Ovary (tissue), 9 donors: ENCODE results near the gene NUMA1. TPM values are rescaled to one million over a fixed set of nuclear protein-coding genes. Genes with fewer than 3 reads are reported as not detected.

Experiments
- DNase-seq, 5 donors: peaks; one replicate each; pipeline ENCODE4 v3.0.0-alpha.2; 2019 to 2020
- H3K27ac ChIP-seq, 2 donors: fragments of 200-600 bp; one replicate each; pipeline versions ENCODE4 v1.5.1 to v1.8.0; 2019 to 2022
- H3K27me3 ChIP-seq: fragments of 200-600 bp; one replicate; pipeline ENCODE4 v1.8.0; 2022
- H3K36me3 ChIP-seq: fragments of 200-600 bp; sonication (generic); one replicate; pipeline ENCODE4 v1.5.1; 2019
- H3K4me1 ChIP-seq: one replicate; pipeline ENCODE4 v1.8.1; 2013; ENCODE audit warnings: mild to moderate bottlenecking, moderate library complexity; ENCODE audit not compliant: insufficient read depth
- H3K4me3 ChIP-seq: fragments of 200-600 bp; sonication (generic); one replicate; pipeline ENCODE4 v1.5.1; 2017
- H3K9me3 ChIP-seq, 2 donors: fragments of 200-600 bp in 1 of 2; sonication (generic) in 1 of 2; one replicate each; pipeline versions ENCODE4 v1.5.1 to v1.8.1; 2013 to 2019; ENCODE audit warnings: mild to moderate bottlenecking in 1 of 2, moderate library complexity in 1 of 2
- EP300 ChIP-seq: sonication (generic); formaldehyde crosslinking; IDR thresholded peaks from one replicate; pipeline ENCODE4 v1.6.1; 2017; ENCODE audit warnings: antibody characterized with exemption
- POLR2A ChIP-seq: fragments of 450-650 bp; IDR thresholded peaks from one replicate; pipeline ENCODE4 v1.6.1; 2017; ENCODE audit warnings: antibody characterized with exemption, mild to moderate bottlenecking, moderate library complexity
- WGBS, 3 donors: extraction: QIAGEN DNeasy Blood & Tissue Kit in 1 of 3; methylation state at CpG; one replicate each; pipeline versions ENCODE4 v1.1.5 to v1.1.7; 2013 to 2017; 5-methylcytosine and 5-hydroxymethylcytosine counted together
- intact Hi-C, 4 donors: fragments of 100-400 bp; cut with DNase I; formaldehyde crosslinking; loops; one replicate each; pipeline versions ENCODE4 v1.11.0 to v1.15.1; 2022 to 2023
- polyA plus RNA-seq, 2 donors: library from polyadenylated mRNA; stranded (reverse); fragments of 200-250 nt in 1 of 2; fragments of 350-450 nt in 1 of 2; fragmentation: Illumina TruSeq in 1 of 2; extraction: RNeasy Lipid Tissue Mini Kit (QIAGEN cat#74804) in 1 of 2; gene quantifications; one replicate each; pipeline ENCODE4 v1.2.3, GENCODE V29; 2013 to 2014
- total RNA-seq, 7 donors: library from RNA; depleted of rRNA in 2 of 7; stranded (reverse); fragments of >200 nt in 2 of 7; fragmentation: NEBNext Ultra II Directional in 3 of 7; extraction: Animal tissue kit (Norgen Biotek cat#: 25700) in 3 of 7; gene quantifications; one replicate each; pipeline versions ENCODE4 v1.1.0 to v1.2.4, GENCODE V29; 2016 to 2023
- TF ChIP-seq, protein P1 (sequence below), 3 donors: fragments of 450-650 bp in 2 of 3; fragments of 200-600 bp in 1 of 3; IDR thresholded peaks; one replicate each; pipeline versions ENCODE4 v1.5.1 to v1.8.0; 2016 to 2022; ENCODE audit warnings: antibody characterized with exemption in 3 of 3, mild to moderate bottlenecking in 1 of 3
- donor health status: DM: no; HTN: no; CAD: no; lungs with moderate emphysema.
- donor health status: DM: no; HTN: no; CAD: no.
- donor health status: Bipolar disorder and iron deficiency.
- donor health status: DM: yes; HTN: yes; CAD: no.
- donor health status: DM: no; HTN: no; CAD: no.
- donor health status: DM: yes; HTN: yes; CAD: no.

The NUMA1 gene
- total and polyA plus RNA-seq, 9 donors: 156 to 270 (median 235) TPM

DNA sequence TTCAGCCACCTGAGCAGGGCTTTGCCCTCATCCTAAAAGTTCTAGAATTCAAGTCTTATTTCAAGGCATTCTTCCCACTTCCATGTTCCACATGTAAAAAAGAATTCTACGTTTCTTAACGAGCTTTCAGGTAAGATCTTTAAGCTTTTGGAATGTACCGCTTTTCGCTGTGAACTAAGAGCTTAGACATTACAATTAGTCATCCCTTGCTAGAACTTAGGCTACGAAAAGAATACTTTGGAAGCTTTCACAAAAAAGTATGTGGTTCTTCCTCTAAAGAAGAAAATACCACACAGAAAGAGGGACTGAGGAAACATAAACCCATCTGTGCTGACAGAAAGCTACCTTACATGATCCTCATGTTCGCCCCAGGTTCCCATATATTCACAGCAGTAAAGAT, 1.9 kb downstream of the NUMA1 start:
- intact Hi-C loops: loop anchor here in 1 of 4 donors (5.0 kb wide), 1 partner anchor 36 kb away; no protein-coding TSS in a partner anchor
- Histone ChIP-seq H3K4me3 (no peak overlapping the region), H3K4me1 (no peaks in the 10 kb centered on the region), H3K27ac (peak overlapping the region in 1 of 2 donors; percentile 48), H3K27me3 (no peaks in the 10 kb centered on the region), H3K9me3 (no peaks in the 10 kb centered on the region), H3K36me3 (no peaks in the 10 kb centered on the region)
- TF ChIP-seq POLR2A: no peak
- no peak for TF ChIP-seq EP300
- TF ChIP-seq, protein P1, sequence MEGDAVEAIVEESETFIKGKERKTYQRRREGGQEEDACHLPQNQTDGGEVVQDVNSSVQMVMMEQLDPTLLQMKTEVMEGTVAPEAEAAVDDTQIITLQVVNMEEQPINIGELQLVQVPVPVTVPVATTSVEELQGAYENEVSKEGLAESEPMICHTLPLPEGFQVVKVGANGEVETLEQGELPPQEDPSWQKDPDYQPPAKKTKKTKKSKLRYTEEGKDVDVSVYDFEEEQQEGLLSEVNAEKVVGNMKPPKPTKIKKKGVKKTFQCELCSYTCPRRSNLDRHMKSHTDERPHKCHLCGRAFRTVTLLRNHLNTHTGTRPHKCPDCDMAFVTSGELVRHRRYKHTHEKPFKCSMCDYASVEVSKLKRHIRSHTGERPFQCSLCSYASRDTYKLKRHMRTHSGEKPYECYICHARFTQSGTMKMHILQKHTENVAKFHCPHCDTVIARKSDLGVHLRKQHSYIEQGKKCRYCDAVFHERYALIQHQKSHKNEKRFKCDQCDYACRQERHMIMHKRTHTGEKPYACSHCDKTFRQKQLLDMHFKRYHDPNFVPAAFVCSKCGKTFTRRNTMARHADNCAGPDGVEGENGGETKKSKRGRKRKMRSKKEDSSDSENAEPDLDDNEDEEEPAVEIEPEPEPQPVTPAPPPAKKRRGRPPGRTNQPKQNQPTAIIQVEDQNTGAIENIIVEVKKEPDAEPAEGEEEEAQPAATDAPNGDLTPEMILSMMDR (IDR thresholded peaks at IDR 0.05): no peak
- WGBS, 3 donors: 53 to 60% (median 55%) methylated on average over 6 of the region's 6 CpGs
- DNase-seq: no peak

DNA sequence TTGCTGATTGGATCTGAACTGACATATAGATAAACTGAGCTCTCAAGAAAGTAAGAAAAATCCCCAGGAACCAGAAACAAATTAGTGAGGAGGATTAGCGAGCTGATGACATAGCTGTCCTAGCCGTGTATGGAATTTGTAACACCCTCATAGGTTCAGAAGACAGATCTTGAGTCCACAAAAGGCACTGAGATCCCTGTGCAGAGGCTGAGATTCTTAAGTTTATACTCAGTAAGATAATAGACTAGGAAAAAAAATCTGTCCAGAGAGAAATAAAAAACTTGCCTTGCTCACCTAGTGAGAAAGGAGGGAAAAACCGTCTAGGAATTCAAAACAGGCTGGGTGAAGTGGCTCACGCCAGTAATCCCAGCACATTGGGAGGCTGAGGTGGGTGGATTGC, 4.6 kb downstream of the NUMA1 start:
- H3K27ac ChIP-seq: no peak overlapping the region
- intact Hi-C loops: loop anchor here in 1 of 4 donors (5.0 kb wide), 1 partner anchor 33 kb away; no protein-coding TSS in a partner anchor
- no peaks in the 10 kb centered on the region for H3K36me3 ChIP-seq
- H3K27me3 ChIP-seq: no peaks in the 10 kb centered on the region
- no peak for DNase-seq
- 91 to 94% (median 92%) methylated on average over 4 of the region's 4 CpGs for WGBS, 3 donors
- no peak for TF ChIP-seq EP300
- TF ChIP-seq, protein P1 (IDR thresholded peaks at IDR 0.05): no peak
- no peak for TF ChIP-seq POLR2A
- H3K4me3 ChIP-seq: no peak overlapping the region
- H3K4me1 ChIP-seq: no peaks in the 10 kb centered on the region
- H3K9me3 ChIP-seq: no peaks in the 10 kb centered on the region

DNA sequence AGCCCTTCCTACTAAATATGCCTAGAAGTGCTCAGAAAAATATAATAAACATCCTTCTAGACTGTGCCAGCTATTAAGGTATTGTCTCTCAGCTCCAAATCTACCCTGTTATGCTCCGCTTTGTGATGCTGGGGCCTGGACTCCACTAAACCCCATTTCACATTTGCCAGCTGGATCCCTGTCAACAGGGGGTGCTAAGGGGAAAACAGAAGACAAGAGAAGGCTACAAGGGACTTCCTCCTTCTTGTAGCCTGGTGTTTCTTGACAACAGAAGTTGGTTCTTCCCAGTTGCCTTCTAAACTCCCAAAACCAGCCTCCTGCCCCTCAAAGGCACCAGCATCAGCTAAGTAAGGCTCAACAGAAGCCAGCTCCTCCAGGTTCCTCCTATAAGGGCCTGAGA, 5.2 kb downstream of the NUMA1 start:
- Histone ChIP-seq H3K27ac (no peak overlapping the region), H3K4me3 (no peak overlapping the region), H3K36me3 (no peaks in the 10 kb centered on the region), H3K9me3 (no peaks in the 10 kb centered on the region), H3K27me3 (no peaks in the 10 kb centered on the region), H3K4me1 (peaks cover 4% of the 10 kb centered on the region)
- DNase-seq: no peak
- TF ChIP-seq, protein P1 (IDR thresholded peaks at IDR 0.05): no peak
- TF ChIP-seq EP300 (no peak), POLR2A (no peak)
- intact Hi-C loops: loop anchor here in 1 of 4 donors (5.0 kb wide), 1 partner anchor 33 kb away; no protein-coding TSS in a partner anchor
- WGBS, 3 donors: 96 to 100% (median 96%) methylated on average over 1 of the region's 1 CpG

DNA sequence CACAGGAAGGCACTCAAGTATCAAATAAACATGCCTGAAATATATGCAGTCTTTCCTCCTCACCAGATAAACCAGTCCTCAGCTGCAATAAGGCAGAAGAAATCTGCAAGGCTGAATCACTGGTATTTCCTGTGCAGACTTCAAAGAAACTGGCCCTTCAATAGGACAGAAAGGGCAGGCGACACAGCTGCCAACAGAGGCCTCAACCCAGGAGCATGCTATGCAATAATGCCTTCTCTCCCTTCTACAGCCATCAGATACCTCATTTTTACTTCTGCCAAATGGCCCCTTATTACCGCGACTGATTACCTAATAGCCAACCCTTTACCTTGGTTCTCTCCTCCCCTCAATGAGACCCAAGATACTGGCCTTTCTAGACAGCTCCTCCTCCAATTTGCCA, 8.0 kb downstream of the NUMA1 start:
- Histone ChIP-seq H3K4me3 (no peak overlapping the region), H3K36me3 (no peaks in the 10 kb centered on the region), H3K9me3 (no peaks in the 10 kb centered on the region), H3K4me1 (peaks cover 8% of the 10 kb centered on the region), H3K27ac (no peak overlapping the region), H3K27me3 (no peaks in the 10 kb centered on the region)
- no peak for TF ChIP-seq POLR2A
- TF ChIP-seq EP300: no peak
- TF ChIP-seq, protein P1 (IDR thresholded peaks at IDR 0.05): no peak
- intact Hi-C loops: no loop called here
- DNase-seq: no peak
- 73 to 76% (median 73%) methylated on average over 3 of the region's 3 CpGs for WGBS, 3 donors
